ENCODE results near the gene PSMD13.

PSMD13 gene

DNA sequence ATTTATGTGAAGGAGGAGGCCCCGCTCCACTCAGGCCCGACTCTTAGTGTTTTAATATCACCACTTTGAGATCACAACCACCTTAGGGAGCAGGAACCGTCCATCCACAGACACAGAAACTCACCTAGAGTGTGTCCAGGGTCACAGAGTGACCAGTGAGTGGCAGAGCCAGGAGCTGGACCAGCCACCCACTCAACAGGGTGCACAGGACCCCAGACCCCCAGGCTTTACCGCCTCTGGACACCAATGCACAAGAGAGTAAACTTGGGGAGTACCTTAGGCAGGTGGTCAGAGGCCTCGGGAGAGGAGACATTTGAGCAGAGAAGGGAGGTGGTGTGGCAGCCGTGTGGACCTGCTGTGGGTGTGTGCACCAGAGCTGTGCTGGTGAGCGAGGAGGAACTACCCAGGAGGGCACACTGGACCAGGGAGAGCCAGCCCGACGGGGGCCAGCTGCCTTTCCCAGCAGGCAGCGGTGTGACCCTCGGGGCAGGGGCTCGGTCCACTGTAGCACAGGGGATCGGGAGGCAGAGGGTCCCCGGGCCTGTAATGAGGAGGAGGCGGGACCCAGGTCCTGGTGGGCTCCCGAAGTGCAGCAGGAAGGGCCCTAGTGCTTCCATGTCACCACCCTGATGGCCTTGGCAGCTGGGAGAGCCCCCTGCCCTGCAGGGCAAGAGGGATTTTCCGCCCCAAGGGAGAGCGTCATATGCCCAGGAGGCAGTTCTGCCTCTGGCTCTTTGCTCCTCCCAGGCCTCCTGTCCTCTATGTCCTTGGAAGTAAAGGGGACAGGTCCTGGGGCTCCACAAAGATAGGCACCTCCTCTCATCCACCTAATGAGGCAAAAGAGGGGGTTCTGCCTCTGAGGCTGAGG, 33.9 kb downstream of the PSMD13 start:
- no peak for TF ChIP-seq CTCF (IDR thresholded peaks at IDR 0.05; ENCODE audit: control insufficient read depth, extremely low read depth, insufficient read depth)
- DNase-seq (ENCODE audit: low read depth): no peak
- no peak overlapping the region for H3K4me3 ChIP-seq (ENCODE audit: low read depth, low read length)

DNA sequence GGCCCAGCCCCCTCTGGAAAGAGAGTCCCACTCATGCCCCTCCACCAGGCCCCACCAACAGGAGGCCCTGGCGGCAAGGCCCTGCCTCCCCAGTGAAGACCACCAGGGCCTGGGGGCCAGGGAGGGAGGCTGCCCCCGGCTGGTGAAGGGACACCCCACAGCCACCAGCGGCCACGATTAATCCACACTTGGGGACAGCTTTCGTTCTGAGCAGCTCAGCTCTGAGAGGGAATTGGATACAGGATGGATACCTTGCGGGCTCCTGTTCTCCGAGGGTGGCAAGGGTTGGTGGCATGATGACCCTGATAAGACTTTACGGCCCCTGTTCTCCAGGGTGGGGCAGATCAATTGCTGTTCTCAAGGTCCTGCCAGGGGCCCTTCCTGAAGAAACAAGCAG, 34.5 kb downstream of the PSMD13 start:
- no peak for TF ChIP-seq CTCF (IDR thresholded peaks at IDR 0.05; ENCODE audit: control insufficient read depth, extremely low read depth, insufficient read depth)
- no peak overlapping the region for H3K4me3 ChIP-seq (ENCODE audit: low read depth, low read length)
- no peak for DNase-seq (ENCODE audit: low read depth)

DNA sequence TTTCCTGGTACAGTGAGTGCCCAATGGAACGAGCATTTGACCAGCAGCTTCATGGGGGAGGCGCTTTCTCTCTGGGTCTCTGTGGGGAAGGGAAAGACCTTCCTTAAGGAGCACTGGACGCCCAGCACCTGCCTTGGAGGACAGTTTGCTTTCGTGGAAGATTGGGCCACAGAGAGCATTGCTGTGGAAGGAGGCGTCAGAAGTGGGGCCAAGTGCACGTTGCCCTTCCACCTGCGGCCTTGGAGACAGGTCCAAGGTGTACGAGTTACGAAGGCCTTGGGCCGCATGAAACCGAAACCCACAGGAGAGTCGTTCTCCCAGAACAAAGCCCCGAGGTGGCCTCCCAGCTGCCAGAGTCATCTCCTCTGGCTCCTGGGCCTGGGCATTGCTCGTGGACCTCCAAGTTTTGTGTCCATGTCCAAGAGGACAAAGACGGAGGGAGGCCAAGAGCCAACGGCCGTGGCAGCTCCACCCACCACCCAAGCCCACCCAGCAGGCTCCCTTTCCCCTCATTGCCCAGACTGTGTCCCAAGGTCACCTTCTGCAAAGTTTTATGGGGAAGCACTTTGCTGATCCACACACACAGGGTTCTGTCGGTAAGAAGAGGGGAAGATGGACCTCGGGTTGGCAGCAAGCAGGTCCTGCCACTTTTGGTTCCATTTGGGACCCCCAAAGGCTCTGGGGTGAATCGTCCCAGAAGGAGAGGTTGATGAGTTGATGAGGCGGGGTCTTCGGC, 35.6 kb downstream of the PSMD13 start:
- no peak for DNase-seq (ENCODE audit: low read depth)
- H3K4me3 ChIP-seq (ENCODE audit: low read depth, low read length): no peak overlapping the region
- no peak for TF ChIP-seq CTCF (IDR thresholded peaks at IDR 0.05; ENCODE audit: control insufficient read depth, extremely low read depth, insufficient read depth)

- no peak for TF ChIP-seq CTCF (IDR thresholded peaks at IDR 0.05; ENCODE audit: control insufficient read depth, extremely low read depth, insufficient read depth)
- H3K4me3 ChIP-seq (ENCODE audit: low read depth, low read length): no peak overlapping the region
- DNase-seq (ENCODE audit: low read depth): no peak
Measured at GRCh38 chr11:272931-273198, 36.1 kb downstream of the PSMD13 start.

DNA sequence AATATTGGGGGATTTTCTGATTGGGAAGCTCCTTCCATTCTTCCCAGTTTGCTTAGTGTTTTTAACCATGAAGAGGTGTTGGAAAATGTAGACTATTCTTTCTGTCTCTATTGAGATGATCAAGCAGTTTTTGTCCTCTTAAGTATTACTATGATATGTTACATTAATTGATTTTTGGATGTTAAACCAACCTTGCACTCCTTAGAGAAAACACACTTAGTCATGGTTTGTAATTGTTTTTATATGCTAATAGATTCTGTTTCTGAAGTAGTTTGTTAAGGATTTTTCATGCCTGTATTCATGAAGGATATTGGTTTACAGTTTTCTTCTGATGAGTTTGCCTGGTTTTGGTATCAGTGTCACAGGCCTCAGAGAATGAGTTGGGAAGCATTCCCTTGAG, 39.4 kb downstream of the PSMD13 start:
- no peak for DNase-seq (ENCODE audit: low read depth)
- TF ChIP-seq CTCF (IDR thresholded peaks at IDR 0.05; ENCODE audit: control insufficient read depth, extremely low read depth, insufficient read depth): no peak
- H3K4me3 ChIP-seq (ENCODE audit: low read depth, low read length): no peak overlapping the region

DNA sequence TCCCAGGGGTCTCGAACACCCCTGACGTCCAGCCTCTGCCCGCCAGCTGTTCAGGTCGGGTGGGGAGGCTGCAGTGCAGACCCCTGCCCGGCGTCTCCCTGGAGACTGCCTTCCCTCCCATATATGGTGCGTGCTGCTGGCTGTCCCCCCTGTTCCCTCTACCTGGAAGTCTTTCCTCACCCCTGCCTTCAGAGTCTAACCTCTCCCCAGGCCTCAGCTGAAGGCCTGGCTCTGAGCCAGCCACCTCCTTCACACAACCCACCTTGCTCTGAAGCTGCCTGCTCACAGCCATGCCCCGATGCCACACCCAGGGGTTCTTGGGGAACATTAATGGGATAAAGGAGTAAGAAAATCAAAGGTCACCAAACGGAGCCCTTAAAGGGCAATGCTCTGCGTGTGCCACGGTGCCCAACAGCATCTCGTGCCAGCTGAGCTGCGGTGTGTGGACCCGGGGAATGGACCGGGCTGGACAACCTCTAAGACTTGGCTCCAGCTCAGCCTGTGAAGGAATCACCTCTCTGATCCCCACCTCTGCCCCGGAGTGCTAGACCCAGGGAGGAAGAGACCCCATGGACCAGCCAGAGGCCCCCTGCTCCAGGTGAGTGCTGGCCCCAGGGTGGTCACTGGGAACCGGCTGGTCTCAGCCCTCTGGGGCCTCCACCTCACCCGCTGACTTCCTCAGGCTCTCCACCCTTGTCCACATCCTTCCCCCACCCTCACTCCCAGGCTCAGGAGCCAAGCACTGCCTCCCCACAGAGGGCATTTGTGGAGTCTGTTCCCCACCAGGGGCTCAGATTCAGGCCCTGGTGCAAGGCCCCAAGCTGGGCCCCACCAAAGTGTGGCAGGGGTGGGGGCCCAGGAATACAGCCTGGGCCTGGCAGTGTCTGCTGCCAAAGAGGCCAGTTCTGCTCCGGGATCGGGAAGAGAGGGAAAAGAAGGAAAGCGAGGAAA, 41.5 kb downstream of the PSMD13 start, which contains the start of gene NLRP6:
TSS of gene NLRP6 (plus strand) at position 407 of the 951 bp plus-strand sequence. CDS start at position 570, 163 bp downstream.
- TF ChIP-seq CTCF (IDR thresholded peaks at IDR 0.05; ENCODE audit: control insufficient read depth, extremely low read depth, insufficient read depth): no peak
- no peak for DNase-seq (ENCODE audit: low read depth)
- no peak within 1 kb of the TSS for H3K4me3 ChIP-seq (ENCODE audit: low read depth, low read length)

All from LNCaP clone FGC (cell line).